Kidney tubule cell (primary cell): ENCODE data around the gene RAD21L1.
A peak's percentile ranks its signal among the peaks of the same experiment; 100 is the strongest.

Experiments used
- DNase-seq: peaks from one replicate; pipeline ENCODE4 v3.0.0-alpha.2; 2018; ENCODE audit warnings: low spot score

The RAD21L1 gene

GRCh38 chr20:1296117-1296610 lies 70.3 kb downstream of the RAD21L1 start:
- DNase-seq: no peak

GRCh38 chr20:1296922-1297321 lies 71.1 kb downstream of the RAD21L1 start:
- DNase-seq: no peak

GRCh38 chr20:1297486-1297885 lies 71.6 kb downstream of the RAD21L1 start:
- no peak for DNase-seq

GRCh38 chr20:1298166-1298565 lies 72.3 kb downstream of the RAD21L1 start:
- no peak for DNase-seq

GRCh38 chr20:1298888-1299511 lies 73.2 kb downstream of the RAD21L1 start:
- no peak for DNase-seq

GRCh38 chr20:1299522-1299921 lies 73.7 kb downstream of the RAD21L1 start:
- DNase-seq: peak; percentile 38

- DNase-seq: no peak
Measured at GRCh38 chr20:1300083-1300840, 74.4 kb downstream of the RAD21L1 start.

- DNase-seq: peak; percentile 78
Measured at GRCh38 chr20:1301031-1301529, 75.2 kb downstream of the RAD21L1 start.

GRCh38 chr20:1302685-1303541 lies 77.1 kb downstream of the RAD21L1 start:
- peak; percentile 42 for DNase-seq

- no peak for DNase-seq
Measured at GRCh38 chr20:1304710-1305515, 79.1 kb downstream of the RAD21L1 start.
